Fibroblast of peridontal ligament (primary cell): Measurements from ENCODE around the gene USF1.
"Not testable (repeated sequence)": the region's sequence is repeated elsewhere in the genome, so short reads cannot be mapped to it uniquely, and the experiment has no call there.

Experiments
- DNase-seq: peaks from one replicate; pipeline ENCODE4 v3.0.0-alpha.2; 2010; ENCODE audit errors: extremely low read depth

USF1 gene

GRCh38 chr1:161019751-161020495 is 25.9 kb downstream of the USF1 start:
- no peak for DNase-seq

- not testable (repeated sequence) for DNase-seq
Measured at GRCh38 chr1:161019111-161019660, 26.6 kb downstream of the USF1 start.

GRCh38 chr1:161018631-161018930 is 27.2 kb downstream of the USF1 start:
- DNase-seq, result no peak

GRCh38 chr1:161017756-161018630 is 27.8 kb downstream of the USF1 start:
- no peak for DNase-seq

- not testable (repeated sequence) for DNase-seq
Measured at GRCh38 chr1:161017181-161017580, 28.6 kb downstream of the USF1 start.

- DNase-seq, result not testable (repeated sequence)
Measured at GRCh38 chr1:161016683-161017082, 29.1 kb downstream of the USF1 start.

- no peak for DNase-seq
Measured at GRCh38 chr1:161013488-161014230, 32.1 kb downstream of the USF1 start.

- DNase-seq, result no peak
Measured at GRCh38 chr1:161013131-161013487, 32.7 kb downstream of the USF1 start.

GRCh38 chr1:161012420-161012819 is 33.4 kb downstream of the USF1 start:
- DNase-seq, result no peak

GRCh38 chr1:161009602-161010211 is 36.1 kb downstream of the USF1 start:
- no peak for DNase-seq

GRCh38 chr1:161008869-161009510 is 36.8 kb downstream of the USF1 start:
- DNase-seq, result no peak

GRCh38 chr1:161007369-161007768 is 38.4 kb downstream of the USF1 start:
- DNase-seq, result no peak

- no peak for DNase-seq
Measured at GRCh38 chr1:161006563-161006962, 39.2 kb downstream of the USF1 start.

- no peak for DNase-seq
Measured at GRCh38 chr1:161001525-161001924, 44.3 kb downstream of the USF1 start.

GRCh38 chr1:161000736-161001480 is 44.9 kb downstream of the USF1 start:
- no peak for DNase-seq

GRCh38 chr1:160999376-160999775 is 46.4 kb downstream of the USF1 start:
- no peak for DNase-seq

- peak; percentile 52 for DNase-seq
Measured at GRCh38 chr1:160997323-160998038, 48.3 kb downstream of the USF1 start.

- DNase-seq, result no peak
Measured at GRCh38 chr1:160996178-160996577, 49.6 kb downstream of the USF1 start.

- peak; percentile 86 for DNase-seq
Measured at GRCh38 chr1:160993544-160994193, 52.1 kb downstream of the USF1 start.
